Left kidney (tissue), 2 donors: Measurements from ENCODE around the gene SUSD3. TPM values are rescaled to one million over a fixed set of nuclear protein-coding genes. Genes with fewer than 3 reads are reported as not detected.
"Not testable (repeated sequence)": the region's sequence is repeated elsewhere in the genome, so short reads cannot be mapped to it uniquely, and the experiment has no call there.

Source experiments
- DNase-seq: peaks from one replicate; pipeline ENCODE4 v3.0.0-alpha.2; 2013
- polyA plus RNA-seq: library from polyadenylated mRNA; unstranded; fragments of 120-200 nt; gene quantifications from one replicate; pipeline ENCODE4 v1.2.1, GENCODE V29; 2013; ENCODE audit not compliant: insufficient read length

The SUSD3 gene
- polyA plus RNA-seq, 1 donor, result 6.9 TPM

DNA sequence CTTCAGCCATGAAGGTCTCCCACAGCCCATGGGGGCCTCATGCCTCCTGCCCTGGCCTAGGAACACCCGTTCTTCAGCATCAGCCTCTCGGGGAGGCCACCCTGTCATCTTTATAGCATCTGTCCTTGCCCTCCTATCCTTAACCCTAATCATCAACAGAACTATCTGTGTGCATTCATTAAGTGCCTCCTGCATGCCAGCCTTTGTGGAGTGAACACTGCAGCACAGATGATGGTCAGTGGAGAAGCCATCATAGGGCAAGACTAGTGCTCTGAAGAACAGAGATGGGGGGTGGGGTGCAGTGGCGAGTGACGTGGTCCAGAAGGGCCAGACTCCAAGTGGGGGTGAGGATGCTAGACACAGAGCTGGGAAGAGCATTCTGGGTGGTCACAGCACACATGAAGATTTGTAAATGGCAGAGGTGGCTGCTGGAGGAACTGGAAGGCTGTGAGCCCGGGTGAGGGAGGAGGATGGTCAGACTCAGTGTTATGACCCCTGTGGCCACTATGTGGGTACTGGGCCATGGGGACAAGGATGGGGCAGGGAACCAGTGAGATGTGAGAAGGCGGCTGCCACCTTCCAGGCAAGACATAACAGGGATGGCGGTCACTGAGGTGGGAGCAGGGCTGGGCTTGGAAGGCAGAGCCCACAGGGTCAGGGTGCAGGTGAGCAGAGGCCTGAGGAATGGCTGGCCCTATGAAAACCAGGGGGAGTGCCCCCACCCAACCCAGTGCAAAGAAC lies 33.9 kb downstream of the SUSD3 start:
- DNase-seq, result no peak

DNA sequence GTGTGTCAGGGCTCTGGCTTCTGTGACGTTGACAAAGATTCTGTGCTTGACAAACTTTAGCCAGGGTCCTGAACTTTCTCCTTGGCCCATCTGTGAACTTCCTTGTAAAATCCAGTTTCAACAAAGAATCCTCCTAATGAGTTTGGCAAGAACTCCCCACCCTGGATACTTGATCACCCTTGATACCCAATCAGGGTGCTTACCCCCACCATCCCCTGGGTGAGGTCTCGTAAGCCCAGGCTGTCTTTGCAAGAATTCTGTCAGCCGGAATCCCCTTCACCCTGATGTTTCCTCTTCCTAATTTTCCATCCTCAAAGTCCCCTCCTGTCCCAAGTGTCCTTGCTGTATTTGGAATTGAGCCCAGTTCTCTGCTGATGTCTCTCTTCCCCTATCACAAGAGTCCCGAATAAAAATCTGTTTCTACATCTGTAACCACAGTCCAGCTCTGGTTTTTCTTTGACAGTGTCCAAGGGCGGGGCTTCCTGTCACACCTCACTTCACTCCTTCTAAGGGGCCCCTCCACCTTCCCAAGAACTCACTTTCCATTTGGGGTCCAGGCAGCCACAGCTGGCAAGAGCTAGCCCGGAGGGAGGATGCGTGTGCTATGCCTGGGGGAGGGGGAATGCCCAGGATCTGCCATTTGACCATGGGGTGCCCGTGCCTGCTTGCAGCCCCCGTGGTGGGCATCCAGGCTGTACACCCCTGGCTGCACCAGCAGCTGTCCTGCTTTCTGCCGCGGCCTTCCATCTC lies 34.8 kb downstream of the SUSD3 start:
- no peak for DNase-seq

DNA sequence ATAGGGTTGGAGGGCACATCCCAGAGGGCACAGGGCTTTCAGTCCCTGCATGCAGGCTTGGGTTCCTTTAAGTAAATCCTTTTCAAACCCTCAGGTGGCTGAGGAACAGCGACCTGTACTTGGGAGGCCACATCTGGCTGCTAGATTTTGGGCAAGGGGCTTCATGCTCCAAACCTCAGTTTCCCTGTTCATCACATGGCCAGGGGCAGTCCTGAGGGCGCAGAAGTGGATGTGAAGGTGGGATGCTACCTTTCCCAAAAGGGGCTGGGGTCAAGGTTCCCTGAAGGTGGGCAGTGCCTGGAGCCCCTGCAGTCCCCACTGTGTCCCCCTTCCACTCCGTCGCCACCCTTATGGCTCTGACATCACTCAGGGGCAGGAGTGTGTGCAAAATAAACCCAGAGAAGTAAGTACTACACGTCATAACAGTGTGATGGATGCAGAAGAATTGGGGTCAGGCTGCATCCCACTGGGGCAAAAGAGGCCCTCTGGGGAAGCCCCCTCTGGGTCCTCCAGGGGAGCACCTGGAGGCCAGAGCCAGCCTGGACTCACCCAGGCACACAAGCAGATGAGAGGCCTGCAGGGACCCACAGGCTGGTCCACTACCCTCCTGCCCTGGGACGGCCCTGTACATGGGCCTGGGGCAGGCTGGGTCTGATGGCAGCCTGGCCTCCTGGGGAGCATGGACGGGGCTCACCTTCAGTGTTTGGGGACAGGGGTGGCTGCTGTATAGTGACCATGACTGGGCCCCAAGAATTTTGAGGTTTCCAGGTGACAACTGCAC lies 35.6 kb downstream of the SUSD3 start:
- DNase-seq, result no peak

DNA sequence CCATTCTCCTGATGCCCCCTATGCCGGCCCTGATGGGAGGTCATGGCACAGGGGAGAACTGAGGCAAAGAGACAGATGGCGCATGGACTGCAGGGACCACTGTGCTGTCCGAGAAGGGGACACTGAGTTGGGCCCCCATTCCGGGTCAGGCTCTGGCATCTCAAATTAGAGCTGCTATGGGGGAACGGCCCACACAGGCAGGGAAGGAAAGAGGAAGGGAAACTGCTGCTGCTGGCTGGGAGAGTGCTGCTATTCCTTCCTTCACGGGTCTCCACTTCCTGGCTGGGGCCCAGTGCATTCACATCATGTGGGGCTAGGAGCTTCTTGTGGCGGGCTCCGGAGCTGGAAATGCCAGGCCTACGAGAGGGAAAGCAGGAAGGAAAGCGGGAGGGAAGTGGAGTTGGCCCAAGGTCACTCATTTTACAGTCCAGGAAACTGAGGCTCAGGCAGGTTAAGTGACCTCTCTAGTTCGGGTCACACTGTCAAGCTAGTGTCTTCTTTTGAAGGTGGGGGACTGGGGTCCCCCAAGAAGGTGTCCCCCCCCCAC lies 36.2 kb downstream of the SUSD3 start:
- DNase-seq, result no peak

DNA sequence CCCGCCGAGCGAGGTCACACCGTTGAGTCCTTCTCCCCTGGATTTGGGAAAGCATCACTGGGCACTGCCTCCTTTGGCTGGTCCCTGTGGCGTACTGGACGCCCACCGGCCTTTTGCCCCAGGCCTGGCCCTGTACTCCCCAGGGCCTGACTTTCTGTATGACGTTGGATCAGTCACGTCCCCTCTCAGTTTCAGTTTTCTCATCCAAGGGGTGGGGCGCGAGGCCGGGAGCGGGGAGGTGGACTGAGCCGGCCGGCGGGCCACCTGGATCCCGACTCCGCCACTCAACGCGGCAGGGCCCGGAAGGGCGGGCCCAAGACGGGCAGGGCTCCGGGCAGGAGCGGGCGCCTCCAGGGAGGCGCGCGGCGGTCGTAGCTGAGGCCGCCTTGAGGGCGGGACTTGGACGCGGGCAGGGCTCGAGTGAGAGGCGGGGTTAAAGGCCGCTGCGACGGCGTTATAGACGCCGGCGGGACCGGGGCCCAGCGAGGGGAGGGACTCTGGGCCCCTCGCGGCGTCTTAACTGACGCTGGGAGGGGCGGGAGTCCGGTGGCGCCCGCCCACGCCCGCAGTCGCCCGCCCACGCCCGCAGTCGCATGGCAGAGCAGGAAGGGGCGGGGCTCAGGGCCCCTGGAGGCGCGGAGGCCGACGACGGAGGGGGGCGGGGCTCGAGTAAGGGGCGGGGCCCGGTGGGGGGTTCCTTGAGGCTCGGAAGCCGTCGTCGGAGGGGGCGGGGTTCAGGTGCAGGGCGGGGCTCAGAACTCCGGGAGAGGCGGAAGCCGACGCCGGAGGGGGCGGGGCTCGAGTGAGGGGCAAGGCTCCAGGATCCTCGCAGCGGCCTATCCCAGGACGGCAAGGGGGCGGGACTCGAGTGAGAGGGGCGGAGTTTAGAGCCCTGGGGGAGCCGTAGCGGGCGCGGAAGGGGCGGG lies 37.0 kb downstream of the SUSD3 start:
- DNase-seq, result peak; percentile 99

DNA sequence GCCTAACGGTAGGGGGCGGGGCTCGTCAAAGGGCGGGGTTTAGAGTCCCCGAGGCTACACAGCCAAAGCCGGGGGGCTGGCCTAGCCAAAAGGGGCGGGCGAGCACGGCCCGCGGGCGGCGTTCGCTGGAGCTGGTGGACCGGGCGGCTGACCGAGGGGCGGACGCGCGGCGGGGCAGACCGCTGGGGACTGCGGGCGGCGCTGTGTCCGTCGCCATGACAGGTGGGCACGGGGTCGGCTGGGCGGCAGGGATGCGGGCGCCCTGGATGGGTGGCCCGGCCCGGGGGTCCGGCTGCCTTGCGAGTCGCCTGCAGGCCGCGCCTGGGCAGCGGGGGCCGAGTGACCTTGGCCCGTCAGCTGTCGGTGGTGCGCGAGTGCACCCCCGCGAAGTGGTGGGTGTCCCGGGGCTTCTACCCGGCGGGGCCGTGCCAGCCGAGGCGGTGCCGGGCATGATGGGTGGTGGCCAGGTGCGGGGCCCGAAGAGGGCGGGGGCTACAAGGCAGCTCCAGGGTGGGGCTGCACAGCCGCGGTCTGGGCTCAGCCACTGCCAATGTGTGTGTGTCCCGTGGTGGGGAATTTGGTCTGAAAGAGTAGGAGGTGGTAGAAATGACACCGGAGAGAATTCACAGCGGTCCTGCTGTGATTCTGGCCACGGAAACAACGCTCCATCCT lies 37.8 kb downstream of the SUSD3 start, which contains the start of gene CARD19:
Gene CARD19, plus strand, starts transcription at position 87 of the 672 bp plus-strand sequence. Its CDS starts 129 bp downstream, at position 216.
- no peak for DNase-seq

DNA sequence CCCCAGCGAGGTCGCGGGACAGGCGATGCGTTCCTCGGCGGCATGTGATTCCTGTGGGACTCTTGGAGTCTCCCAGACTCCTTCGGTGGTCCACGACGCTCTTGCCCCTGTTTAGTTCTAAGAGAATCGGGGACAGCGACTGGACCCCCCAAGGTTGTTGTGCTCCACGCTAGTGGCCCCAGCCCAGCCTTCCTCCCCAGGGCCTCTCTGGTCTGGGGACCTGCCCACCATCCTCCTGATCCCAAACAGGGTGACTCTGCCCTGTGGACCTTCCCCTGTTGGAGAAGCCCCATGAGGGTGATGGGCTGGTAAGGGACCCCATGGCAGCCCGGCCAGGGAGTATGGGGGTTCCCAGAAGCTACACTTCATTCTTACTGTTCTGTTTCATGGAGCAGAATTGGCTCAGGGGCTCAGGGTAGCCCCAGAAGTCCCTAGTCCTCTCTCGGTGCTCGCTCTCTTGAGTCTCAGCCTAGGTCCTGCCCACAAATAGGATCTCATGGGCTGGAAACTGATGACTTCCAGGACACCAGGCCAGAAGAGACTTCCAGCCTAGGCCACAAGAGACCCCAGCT lies 38.4 kb downstream of the SUSD3 start:
- DNase-seq, result no peak

DNA sequence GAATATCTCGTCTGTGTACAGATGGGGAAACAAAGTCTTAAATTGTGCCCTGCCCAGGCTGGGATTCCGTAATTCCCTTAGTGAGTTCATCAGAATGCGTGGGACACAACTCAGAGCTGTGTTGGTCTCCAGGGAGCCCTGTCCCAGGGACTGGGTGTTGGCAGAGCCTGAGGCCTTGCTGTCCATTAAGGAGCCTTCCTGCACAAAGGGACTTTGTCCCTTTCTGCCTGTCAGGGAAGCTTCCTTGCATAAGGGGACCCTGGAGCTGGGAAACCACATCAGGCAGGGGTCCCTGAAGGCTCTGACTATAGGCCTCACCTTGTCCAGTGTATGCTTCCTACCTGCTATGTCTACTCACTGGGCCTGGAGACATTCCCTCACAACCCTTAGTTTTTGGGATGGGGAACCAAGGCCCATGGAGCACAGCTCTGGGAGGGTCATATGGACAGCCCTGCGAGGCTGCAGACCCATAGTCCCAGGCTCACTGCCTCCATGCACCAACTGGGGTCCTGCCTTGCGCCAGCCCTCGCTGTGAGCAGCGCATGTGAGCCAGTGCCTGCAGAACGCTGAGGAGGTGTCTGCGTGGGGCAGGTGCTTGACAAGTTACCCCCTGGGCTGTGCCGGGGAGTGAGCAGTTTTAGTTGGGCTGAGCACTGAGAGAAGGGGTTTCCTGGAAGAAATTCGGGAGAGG lies 39.2 kb downstream of the SUSD3 start:
- DNase-seq, result no peak

DNA sequence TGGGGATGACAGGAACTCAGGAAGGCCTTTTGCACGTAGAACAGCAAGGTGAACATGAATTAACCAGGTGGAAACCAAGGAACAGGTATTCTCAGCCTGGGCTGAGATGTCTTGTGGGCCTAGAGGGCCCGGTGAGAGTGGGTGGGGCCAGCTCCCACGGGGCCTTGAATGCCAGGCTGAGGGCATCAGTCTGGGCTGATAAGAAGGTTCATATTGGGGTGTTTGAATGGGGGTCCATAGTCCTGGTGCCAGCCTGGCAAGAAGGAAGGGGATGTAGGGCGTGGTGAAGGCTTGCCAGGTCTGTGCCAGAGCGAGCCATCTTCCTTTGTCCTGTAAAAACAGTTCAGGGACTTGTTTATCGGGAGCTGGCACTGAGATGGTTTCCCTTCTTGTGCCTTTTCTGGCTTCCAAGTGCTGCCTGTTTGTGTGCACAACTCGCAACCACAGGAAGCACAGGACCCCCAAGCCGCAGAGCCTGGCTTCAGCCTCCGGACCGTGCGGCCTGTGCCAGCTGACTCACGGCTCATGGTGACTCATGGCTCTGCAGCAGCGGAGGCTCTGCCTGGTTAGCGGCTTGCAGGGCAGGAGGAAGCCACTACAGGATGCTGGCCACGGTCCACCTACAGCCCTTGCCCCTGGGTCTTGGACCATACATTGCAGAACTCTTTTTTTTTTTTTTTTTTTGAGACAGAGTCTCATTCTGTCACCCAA lies 39.9 kb downstream of the SUSD3 start:
- DNase-seq, result no peak

DNA sequence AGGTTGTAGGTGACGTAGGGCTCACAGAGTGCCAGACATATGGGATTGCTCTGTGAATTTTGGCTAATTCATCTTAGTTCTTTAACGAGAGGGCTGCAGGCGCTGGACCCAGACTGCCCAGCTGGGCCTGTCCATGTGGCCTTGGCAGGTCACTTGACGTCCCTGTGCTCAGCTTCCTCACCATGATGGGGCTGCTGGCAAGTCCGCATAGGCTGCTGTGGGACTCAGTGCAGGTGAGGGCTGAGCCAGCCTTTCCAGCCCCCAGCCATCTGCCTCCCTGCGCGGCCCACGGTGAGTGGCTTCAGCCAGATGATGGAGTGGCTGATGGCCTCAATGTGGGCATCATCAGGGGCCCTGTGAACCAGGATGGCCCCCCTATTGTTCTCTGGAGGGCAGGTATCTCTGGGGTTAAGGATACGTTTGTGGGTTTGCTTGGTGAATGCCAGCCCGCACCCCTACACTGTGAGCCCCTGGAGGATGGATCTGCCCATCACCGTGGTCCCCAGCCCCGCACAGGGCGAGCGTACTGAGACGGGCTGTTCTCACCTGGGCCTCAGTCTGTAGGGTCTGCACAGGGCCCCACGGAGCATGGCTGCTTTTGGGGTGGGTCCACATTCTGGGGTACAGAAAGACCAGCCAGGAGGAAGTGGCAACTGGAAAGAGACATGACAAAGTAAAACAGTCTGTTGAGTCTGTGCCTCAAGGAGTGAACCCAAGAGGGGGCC lies 41.2 kb downstream of the SUSD3 start:
- DNase-seq, result no peak

DNA sequence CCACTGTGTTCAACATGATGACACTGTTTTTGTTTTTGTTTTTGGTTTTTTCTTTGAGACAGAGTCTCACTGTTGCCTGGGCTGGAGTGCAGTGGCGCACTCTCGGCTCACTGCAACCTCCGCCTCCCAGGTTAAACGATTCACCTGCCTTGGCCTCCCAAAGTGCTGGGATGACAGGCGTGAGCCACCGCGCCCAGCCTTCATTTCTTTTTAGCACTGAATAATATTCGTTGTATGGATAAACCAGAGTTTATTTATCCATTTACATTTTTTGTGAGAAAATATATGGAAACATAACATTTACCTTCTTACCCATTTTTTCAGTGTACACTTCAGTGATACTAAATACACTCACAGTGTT lies 41.8 kb downstream of the SUSD3 start:
- no peak for DNase-seq

DNA sequence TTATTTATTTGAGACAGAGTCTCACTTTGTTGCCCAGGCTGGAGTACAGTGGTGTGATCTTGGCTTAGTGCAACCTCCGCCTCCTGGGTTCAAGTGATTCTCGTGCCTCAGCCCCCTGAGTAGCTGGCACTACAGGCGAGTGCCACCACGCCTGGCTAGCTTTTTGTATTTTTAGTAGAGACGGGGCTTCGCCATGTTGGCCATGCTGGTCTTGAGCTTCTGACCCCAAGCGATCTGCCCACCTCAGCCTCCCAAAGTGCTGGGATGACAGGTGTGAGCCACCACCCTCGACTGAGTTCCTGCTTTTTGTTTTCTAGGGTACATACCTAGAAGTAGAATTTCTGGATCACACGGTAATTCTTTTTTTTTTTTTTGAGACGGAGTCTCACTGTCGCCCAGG lies 42.6 kb downstream of the SUSD3 start:
- DNase-seq, result not testable (repeated sequence)

DNA sequence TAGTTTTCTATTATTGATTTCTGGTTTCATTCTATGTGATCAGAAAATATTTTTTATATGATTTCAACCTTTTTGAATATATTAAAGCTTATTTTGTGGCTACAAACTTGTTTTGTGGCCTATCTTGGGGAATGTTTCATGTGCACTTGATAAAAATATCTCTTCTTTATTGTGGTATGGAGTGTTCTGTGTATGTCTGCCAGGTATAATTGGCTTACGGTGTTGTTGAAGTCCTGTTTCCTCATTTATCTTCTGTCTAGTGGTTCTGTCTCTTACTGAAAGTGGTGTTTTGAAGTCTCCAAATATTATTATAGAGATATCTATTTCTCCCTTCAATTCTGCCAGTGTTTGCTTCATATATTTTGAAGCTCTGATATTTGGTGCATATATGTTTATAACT lies 47.1 kb downstream of the SUSD3 start:
- no peak for DNase-seq

DNA sequence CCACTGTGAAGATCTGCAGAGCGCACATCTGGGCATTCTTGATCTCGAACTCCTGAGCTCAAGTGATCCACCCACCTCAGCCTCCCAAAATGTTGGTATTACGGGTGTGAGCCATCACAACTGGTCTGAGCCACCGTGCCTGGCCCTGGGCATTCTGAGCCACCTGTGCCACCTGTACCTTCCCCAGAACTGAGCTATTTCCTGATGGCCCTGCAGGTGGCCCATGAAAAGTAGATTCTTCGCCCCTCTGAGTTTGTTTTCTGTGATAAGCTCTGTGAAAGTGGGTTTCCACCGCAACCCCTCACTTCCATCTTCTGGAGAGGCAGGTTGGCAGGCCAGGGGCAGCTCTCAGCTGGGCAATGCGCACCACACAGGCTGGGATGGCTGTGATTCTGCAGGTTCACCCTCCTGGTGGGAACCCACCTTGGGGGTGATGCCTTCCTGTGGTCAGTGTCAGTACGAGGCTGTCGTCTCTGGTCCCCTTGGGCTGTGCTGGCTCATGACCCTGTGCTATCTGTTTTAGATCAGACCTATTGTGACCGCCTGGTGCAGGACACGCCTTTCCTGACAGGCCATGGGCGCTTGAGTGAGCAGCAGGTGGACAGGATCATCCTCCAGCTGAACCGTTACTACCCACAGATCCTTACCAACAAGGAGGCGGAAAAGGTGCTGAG lies 48.8 kb downstream of the SUSD3 start:
- DNase-seq, result no peak

DNA sequence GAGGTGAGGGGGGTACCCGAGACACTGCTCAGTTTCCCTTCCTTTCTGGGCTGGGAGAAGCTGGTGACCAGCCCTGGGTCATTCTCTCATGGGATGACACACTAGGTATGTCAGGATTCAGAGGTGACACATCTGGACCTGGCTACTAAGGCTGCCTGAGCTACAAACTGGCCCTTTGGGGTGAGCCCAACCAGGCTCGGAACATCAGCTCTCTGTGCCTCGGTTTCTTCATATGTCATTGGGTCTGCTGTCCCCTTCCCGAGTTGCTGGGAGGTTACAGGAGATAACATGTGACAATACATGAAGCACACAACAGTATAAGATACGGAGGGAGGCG lies 49.3 kb downstream of the SUSD3 start:
- DNase-seq, result no peak

DNA sequence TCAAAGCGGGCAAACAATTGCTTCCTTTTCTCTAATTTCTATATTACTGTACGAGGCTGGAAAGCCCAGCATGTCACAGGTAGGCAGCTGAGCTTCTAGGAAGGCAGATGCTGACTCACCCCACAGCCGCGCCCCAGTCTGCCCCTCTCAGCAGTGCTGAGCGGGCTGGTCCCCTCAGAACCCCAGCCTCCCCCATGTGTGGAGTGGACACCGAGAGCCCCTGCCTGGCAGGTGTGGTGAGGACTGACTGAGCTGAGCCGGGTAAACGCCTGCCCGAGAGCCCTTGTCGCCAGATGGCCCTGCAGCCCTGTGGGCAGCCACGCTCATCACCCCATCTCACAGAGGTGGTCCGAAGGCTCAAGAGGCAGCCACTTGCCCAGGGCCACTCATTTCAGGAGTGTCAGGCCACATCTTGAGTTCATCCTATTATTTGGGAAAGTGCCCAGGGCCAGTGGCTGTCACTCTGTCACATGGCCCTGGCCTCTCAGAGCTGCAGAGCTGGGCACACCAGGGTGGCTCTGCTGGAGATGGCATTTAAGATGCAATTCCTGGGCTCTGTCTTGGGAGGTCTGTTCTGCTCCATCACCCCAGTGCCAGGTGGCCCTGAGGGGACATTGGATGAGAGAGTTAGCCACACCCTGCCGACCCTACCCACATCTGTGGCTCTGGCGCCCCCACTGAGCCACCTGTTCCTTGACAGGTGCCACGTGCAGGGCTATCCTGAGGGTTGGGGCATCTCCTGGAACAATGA lies 50.0 kb downstream of the SUSD3 start:
- no peak for DNase-seq

DNA sequence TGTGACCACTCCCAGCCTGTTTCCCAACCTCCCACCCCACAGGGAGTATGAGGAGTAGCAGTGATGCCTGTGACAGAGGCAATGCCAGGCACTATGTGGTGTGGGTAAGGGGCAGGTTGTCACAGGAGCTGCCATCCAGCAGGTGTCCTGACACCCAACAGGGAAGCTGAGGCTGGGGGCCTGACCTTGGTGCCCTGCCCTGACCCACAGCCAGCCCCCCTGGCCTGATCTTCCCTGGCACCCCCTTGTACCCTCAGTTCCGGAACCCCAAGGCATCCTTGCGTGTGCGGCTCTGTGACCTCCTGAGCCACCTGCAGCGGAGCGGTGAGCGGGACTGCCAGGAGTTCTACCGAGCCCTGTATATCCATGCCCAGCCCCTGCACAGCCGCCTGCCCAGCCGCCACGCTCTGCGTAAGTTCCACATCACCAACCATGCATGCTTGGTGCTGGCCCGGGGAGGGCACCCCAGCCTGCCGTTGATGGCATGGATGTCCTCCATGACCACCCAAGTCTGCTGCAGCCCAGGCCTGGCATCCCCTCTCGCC lies 51.9 kb downstream of the SUSD3 start:
- no peak for DNase-seq
